ENCODE data around the gene HOXB3.

HOXB3 gene

DNA sequence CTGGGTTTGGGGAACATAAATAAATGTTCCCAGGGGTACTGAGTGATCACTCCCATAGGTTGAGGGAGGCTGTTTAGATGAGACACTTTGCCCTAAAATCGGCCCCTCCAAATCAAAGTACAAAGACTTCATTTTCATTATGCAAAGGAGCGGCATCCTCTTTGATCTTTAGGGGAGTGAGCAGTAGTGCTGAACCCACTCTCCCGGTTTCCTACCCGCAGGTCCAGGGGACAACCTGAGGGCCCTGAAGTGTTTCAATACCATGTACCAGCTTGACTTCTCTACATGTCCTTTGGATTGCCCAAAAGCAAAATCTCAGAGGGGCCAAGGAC lies 11.1 kb upstream of the HOXB3 start:
- no peak overlapping the region for H3K27ac Mint-ChIP-seq
- H3K9me3 Mint-ChIP-seq = no peaks in the 10 kb centered on the region
- H3K27me3 Mint-ChIP-seq = peaks cover 100% of the 10 kb centered on the region
- no peaks in the 10 kb centered on the region for H3K36me3 Mint-ChIP-seq (ENCODE audit: low read depth)
- intact Hi-C loops (cut with micrococcal nuclease) = no loop called here
- no peak overlapping the region for H3K4me3 Mint-ChIP-seq
- peaks cover 38% of the 10 kb centered on the region for H3K4me1 Mint-ChIP-seq (ENCODE audit: low read depth)

DNA sequence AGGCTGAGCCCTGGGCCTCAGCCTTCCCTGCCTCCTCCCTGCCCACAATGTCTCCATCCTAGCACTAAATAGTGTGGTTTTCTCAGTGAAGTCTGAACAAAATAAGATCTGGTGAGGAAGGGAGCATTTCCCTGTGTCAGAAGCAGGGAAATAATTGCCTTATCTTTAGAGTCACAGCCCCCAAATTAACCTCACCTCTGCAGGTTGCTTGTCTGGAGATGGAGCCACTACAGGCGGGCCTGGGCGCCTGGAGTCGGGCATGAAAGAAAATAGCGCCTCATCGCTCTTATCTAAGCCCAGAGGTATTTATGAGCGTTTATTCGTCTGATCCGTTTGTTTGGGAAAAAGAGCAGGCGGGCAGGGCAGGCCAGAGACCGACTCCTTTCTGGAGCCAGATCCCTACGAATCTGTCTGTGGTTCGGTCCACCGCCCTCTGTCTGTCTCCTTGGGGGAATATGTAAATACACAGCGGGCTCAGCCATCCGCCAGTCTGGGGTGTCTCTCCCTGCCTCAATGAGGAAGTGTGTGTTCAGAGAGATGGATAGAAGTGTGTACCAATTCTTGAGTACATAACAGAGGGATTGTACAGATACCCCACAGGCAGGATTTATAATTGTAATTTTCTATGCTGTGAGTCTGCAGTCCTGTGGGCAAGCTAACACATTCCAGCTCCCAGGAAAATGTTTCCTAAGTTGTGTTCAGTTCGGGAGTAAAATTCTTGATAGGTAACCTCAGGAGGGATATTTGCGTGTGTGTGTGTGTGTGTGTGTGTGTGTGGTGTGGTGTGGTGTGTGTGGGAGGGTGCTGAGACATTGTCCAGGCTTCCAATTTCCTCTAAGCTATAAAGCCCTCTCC lies 10.4 kb upstream of the HOXB3 start:
- H3K36me3 Mint-ChIP-seq (ENCODE audit: low read depth) = no peaks in the 10 kb centered on the region
- H3K4me3 Mint-ChIP-seq = no peak overlapping the region
- peaks cover 100% of the 10 kb centered on the region for H3K27me3 Mint-ChIP-seq
- H3K27ac Mint-ChIP-seq = no peak overlapping the region
- H3K4me1 Mint-ChIP-seq (ENCODE audit: low read depth) = peaks cover 39% of the 10 kb centered on the region
- intact Hi-C loops (cut with micrococcal nuclease) = no loop called here
- H3K9me3 Mint-ChIP-seq = no peaks in the 10 kb centered on the region

DNA sequence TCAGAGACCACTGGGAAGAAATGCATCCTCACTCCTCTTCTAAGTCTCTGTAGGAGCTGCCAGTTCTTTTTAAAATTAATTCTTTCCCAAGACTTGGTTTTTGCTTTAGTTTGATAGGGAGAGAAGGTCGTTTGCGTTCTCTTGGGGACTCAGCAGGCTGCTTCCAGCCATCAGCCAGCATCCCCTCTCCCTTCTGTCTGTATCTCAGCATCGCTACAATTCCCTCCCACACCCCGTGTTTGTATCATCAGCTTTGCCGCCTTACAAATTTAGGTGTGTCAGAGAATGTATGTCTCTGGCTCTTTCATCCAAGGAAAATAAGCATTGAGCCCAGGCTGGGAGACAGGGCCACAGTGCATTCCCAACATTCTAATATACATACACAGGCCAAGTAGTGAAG lies 9.3 kb upstream of the HOXB3 start:
- intact Hi-C loops (cut with micrococcal nuclease) = no loop called here
- Mint-ChIP-seq H3K4me1 (ENCODE audit: low read depth) (peaks cover 33% of the 10 kb centered on the region), H3K27me3 (peaks cover 100% of the 10 kb centered on the region), H3K36me3 (ENCODE audit: low read depth) (no peaks in the 10 kb centered on the region), H3K27ac (no peak overlapping the region), H3K4me3 (no peak overlapping the region), H3K9me3 (no peaks in the 10 kb centered on the region)

- intact Hi-C loops (cut with micrococcal nuclease) = no loop called here
- Mint-ChIP-seq H3K27ac (no peak overlapping the region), H3K27me3 (peaks cover 100% of the 10 kb centered on the region), H3K36me3 (ENCODE audit: low read depth) (no peaks in the 10 kb centered on the region), H3K4me3 (no peak overlapping the region), H3K4me1 (ENCODE audit: low read depth) (peaks cover 32% of the 10 kb centered on the region), H3K9me3 (no peaks in the 10 kb centered on the region)
Measured at GRCh38 chr17:48598736-48599135, 8.7 kb upstream of the HOXB3 start.

DNA sequence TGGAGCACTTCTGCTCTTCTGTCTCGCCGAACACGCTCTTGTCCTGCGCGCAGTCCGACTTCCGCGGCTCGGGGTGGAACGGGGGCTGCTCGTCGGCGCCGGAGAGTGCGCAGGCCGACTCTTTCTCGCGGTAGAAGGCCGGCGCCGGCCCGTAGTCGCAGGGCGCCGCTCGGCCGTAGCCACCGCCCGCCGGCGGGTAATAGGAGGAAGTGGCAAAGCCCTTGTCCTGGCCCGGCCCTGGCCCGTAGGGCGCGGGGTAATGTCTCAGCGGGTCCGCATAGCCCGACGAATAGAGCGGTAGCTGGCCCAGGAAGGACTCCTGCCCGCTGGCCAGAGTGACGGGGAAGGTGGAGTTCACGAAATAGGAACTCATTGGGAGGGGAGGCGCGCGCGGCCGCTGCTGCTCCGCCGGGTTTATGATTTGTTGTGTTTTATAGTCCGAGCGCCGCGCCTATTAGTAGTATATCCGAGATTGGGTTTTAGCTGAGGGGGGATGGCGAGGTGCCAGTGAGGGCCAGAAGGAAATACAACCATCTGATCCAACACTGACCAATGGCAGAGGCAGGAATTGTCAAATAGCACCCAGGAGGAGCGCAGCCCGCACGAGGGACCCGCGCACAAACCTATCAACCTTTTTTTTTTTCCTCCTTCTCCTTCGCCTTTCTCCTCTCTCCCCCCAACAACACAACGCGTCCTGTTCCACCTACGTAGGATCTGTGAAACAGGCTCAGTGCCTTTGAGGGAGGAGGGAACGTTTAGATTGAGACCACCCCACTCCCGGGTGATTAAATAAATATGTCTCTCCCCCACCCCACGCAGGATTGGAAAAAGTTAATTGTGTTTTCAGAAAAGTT lies 8.0 kb upstream of the HOXB3 start:
- peak overlapping the region; percentile 69 for H3K4me3 Mint-ChIP-seq
- no peaks in the 10 kb centered on the region for H3K9me3 Mint-ChIP-seq
- intact Hi-C loops (cut with micrococcal nuclease) = no loop called here
- peaks cover 100% of the 10 kb centered on the region for H3K27me3 Mint-ChIP-seq
- H3K4me1 Mint-ChIP-seq (ENCODE audit: low read depth) = peaks cover 39% of the 10 kb centered on the region
- H3K36me3 Mint-ChIP-seq (ENCODE audit: low read depth) = no peaks in the 10 kb centered on the region
- peak overlapping the region; percentile 37 for H3K27ac Mint-ChIP-seq

DNA sequence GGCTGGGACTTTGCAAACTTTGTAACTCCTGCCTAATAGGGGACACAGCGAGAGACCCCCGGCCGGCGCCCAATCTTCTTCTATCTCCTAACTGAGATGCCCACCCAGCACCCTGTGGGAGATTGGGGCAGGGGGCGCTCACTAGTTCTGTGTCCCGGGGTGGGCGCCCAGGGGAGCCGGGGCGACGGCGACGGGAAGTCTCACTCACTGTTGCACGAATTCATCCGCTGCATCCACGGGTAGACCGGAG lies 7.4 kb upstream of the HOXB3 start:
- H3K4me1 Mint-ChIP-seq (ENCODE audit: low read depth) = peaks cover 45% of the 10 kb centered on the region
- peaks cover 100% of the 10 kb centered on the region for H3K27me3 Mint-ChIP-seq
- H3K36me3 Mint-ChIP-seq (ENCODE audit: low read depth) = no peaks in the 10 kb centered on the region
- H3K4me3 Mint-ChIP-seq = peak overlapping the region; percentile 69
- peak overlapping the region; percentile 37 for H3K27ac Mint-ChIP-seq
- H3K9me3 Mint-ChIP-seq = no peaks in the 10 kb centered on the region
- intact Hi-C loops (cut with micrococcal nuclease) = no loop called here

- intact Hi-C loops (cut with micrococcal nuclease) = no loop called here
Measured at GRCh38 chr17:48596735-48597527, 6.9 kb upstream of the HOXB3 start.

DNA sequence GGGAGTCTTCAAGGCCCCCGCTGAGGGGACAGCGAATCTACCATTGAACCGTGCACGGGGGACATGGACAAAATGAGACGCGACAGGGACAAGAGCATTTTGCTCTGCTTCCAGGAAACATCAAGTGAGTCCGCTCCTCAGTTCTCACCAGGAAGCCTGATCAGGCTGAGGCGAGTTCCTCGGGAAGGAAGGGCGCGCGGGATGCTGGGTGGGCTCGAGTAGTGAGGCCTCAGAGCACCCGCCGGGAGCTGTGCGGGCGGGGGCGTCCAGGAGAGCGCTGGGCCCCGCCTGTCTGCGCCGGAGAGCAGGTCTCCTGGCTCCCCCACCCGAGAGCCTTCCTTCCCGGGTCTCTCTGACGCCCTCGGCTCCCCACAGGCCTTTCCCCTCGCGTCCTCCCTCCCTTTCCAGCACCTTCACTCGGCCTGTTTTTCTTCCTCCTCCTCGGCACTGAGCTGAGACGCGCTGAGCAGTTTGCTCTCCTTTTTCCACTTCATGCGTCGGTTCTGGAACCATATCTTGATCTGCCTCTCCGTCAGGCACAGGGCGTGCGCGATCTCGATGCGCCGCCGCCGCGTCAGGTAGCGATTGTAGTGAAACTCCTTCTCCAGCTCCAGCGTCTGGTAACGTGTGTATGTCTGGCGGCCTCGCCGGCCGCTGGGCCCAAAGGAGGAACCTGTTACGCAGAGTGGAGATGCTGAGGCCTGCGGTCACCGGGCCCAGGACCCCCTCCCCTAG lies 6.1 kb upstream of the HOXB3 start:
- Mint-ChIP-seq H3K4me1 (ENCODE audit: low read depth) (peaks cover 51% of the 10 kb centered on the region), H3K36me3 (ENCODE audit: low read depth) (no peaks in the 10 kb centered on the region), H3K27ac (no peak overlapping the region), H3K9me3 (no peaks in the 10 kb centered on the region), H3K27me3 (peaks cover 100% of the 10 kb centered on the region), H3K4me3 (peak overlapping the region; percentile 15)
- intact Hi-C loops (cut with micrococcal nuclease) = no loop called here

More at GRCh38 chr17:48596735-48597527, 6.9 kb upstream of the HOXB3 start:
- peak overlapping the region; percentile 69 for H3K4me3 Mint-ChIP-seq
- peaks cover 100% of the 10 kb centered on the region for H3K27me3 Mint-ChIP-seq
- H3K9me3 Mint-ChIP-seq = no peaks in the 10 kb centered on the region
- peak overlapping the region; percentile 37 for H3K27ac Mint-ChIP-seq
- H3K4me1 Mint-ChIP-seq (ENCODE audit: low read depth) = peaks cover 50% of the 10 kb centered on the region
- H3K36me3 Mint-ChIP-seq (ENCODE audit: low read depth) = no peaks in the 10 kb centered on the region

DNA sequence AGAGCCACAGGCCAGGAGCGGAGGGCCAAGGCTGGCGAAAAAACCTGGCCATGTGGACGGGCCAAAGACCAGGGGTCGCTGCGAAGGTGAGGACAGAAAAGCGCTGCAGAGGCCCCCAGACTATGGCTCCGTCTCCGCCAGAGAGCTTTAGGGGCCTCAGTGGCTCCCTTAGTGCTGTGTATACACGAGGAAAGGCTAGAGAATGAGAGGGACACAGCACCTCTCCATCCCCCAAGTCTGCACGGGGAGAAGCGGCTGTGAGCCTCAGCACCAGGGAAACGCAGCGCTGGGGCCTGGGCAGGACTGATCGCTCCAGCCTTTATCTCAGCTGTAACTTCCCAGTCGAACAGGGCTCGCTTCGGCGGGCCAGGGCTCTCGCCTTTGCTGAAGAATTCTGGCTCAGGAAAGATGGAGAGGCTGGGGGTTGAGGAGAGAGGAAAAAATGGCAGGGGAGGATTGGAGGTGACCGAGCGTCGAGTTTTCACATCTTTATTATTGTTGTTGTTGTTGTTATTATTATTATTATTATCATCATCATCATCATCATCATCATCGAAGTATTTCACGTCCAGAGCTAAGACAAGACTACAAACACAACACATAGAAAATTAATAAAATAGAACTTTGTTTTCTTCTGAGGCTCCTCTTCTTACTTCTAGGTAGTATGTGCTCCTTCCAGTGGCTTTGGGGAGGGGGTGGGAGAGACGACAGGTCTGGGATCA lies 5.4 kb upstream of the HOXB3 start:
- Mint-ChIP-seq H3K4me1 (ENCODE audit: low read depth) (peaks cover 51% of the 10 kb centered on the region), H3K27ac (no peak overlapping the region), H3K36me3 (ENCODE audit: low read depth) (no peaks in the 10 kb centered on the region), H3K4me3 (no peak overlapping the region), H3K27me3 (peaks cover 100% of the 10 kb centered on the region), H3K9me3 (no peaks in the 10 kb centered on the region)
- intact Hi-C loops (cut with micrococcal nuclease) = no loop called here

GRCh38 chr17:48594538-48595277 lies 4.7 kb upstream of the HOXB3 start:
- Mint-ChIP-seq H3K27me3 (peaks cover 100% of the 10 kb centered on the region), H3K4me3 (no peak overlapping the region), H3K27ac (no peak overlapping the region), H3K9me3 (no peaks in the 10 kb centered on the region), H3K4me1 (ENCODE audit: low read depth) (peaks cover 59% of the 10 kb centered on the region), H3K36me3 (ENCODE audit: low read depth) (no peaks in the 10 kb centered on the region)
- intact Hi-C loops (cut with micrococcal nuclease) = loop anchor here (5.0 kb wide), 1 partner anchor 257 kb away; no protein-coding TSS in a partner anchor

DNA sequence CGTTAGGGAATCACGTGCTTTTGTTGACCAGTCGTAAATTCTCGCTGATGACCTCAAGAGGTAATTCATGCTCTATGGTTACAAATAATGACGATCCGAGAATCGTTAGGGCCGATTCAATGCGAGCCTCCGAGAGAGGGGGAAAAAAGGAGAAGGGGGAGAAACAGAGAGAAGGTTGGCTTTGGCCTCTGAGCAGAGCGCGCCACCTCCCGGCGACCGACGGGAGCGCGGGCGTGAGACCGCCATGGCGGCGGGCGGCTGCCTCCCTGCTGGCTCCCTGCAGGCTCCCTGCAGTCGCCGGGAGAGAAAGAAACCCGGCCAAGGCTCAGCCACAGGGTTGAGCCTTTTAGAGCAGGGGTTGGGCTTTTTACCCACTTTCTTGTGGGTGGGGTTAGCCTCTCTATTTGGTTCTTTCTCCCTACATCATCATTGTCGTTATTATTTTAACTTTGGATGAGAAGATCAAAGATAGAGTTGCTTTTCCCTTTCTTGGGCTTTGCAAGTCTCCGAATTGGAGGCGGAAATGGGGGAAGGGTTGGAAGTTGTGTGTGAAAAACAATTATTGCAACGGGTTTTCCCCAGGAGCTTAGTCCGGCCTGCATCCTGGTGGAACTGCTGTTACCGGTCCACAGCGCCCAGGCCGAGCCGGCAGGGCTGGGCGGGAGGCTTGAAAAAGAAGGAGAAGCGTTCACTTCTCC lies 3.9 kb upstream of the HOXB3 start:
- Mint-ChIP-seq H3K9me3 (no peaks in the 10 kb centered on the region), H3K4me1 (ENCODE audit: low read depth) (peaks cover 61% of the 10 kb centered on the region), H3K27me3 (peaks cover 100% of the 10 kb centered on the region), H3K27ac (no peak overlapping the region), H3K4me3 (no peak overlapping the region), H3K36me3 (ENCODE audit: low read depth) (no peaks in the 10 kb centered on the region)
- intact Hi-C loops (cut with micrococcal nuclease) = loop anchor here (2.0 to 5.0 kb wide), 2 partner anchors 241 to 257 kb away; no protein-coding TSS in a partner anchor
